NOMO-1 treated with DMSO at 0.1 percent for 48 hours (cell line): Measurements from ENCODE around the gene LGR5.

Experiments used
- DNase-seq: peaks from one replicate; lab custom pipeline; 2025; ENCODE audit not compliant: unreplicated experiment; lab: John Stamatoyannopoulos, UW

LGR5 gene, protein sequence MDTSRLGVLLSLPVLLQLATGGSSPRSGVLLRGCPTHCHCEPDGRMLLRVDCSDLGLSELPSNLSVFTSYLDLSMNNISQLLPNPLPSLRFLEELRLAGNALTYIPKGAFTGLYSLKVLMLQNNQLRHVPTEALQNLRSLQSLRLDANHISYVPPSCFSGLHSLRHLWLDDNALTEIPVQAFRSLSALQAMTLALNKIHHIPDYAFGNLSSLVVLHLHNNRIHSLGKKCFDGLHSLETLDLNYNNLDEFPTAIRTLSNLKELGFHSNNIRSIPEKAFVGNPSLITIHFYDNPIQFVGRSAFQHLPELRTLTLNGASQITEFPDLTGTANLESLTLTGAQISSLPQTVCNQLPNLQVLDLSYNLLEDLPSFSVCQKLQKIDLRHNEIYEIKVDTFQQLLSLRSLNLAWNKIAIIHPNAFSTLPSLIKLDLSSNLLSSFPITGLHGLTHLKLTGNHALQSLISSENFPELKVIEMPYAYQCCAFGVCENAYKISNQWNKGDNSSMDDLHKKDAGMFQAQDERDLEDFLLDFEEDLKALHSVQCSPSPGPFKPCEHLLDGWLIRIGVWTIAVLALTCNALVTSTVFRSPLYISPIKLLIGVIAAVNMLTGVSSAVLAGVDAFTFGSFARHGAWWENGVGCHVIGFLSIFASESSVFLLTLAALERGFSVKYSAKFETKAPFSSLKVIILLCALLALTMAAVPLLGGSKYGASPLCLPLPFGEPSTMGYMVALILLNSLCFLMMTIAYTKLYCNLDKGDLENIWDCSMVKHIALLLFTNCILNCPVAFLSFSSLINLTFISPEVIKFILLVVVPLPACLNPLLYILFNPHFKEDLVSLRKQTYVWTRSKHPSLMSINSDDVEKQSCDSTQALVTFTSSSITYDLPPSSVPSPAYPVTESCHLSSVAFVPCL

DNA sequence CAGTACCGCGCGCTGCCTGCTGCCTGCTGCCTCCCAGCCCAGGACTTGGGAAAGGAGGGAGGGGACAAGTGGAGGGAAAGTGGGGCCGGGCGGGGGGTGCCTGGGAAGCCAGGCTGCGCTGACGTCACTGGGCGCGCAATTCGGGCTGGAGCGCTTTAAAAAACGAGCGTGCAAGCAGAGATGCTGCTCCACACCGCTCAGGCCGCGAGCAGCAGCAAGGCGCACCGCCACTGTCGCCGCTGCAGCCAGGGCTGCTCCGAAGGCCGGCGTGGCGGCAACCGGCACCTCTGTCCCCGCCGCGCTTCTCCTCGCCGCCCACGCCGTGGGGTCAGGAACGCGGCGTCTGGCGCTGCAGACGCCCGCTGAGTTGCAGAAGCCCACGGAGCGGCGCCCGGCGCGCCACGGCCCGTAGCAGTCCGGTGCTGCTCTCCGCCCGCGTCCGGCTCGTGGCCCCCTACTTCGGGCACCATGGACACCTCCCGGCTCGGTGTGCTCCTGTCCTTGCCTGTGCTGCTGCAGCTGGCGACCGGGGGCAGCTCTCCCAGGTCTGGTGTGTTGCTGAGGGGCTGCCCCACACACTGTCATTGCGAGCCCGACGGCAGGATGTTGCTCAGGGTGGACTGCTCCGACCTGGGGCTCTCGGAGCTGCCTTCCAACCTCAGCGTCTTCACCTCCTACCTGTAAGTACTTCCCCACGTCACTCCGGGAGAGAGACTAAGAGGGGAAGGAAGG is at the start of gene LGR5:
Gene LGR5 (plus strand): TSS at position 186 of the 732 bp plus-strand sequence. CDS start 283 bp downstream, at position 469.
- DNase-seq: no peak

DNA sequence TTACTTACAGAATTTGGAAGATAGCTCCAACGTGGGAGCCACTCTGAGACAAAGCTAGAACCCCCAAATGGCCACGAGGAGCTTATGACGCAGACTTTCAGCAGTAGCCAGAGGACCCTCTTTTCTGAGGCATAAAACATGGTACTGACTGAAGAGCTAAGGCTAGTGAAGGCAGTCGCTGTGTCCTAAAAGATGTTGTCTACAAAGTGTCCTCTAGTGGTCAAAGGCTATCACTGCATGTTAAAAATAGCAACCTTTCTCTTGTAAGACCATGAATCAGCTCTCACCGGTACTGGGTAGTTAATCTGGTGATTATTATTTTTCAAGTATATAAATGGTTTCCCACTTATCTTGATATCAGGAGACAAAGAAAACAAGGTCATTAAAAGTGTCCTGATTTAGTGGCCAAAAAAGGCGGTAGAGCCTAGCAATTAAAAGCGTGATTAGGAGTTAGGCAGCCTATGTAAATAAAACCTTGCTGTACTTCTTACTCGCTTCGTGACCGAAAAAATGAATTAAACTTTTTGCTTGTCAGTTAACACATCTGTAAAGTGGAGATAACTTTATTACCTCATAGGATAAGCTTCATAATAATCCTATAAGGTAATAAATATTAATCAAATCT is 47.0 kb upstream of the LGR5 start:
- peak; percentile 48 for DNase-seq

DNA sequence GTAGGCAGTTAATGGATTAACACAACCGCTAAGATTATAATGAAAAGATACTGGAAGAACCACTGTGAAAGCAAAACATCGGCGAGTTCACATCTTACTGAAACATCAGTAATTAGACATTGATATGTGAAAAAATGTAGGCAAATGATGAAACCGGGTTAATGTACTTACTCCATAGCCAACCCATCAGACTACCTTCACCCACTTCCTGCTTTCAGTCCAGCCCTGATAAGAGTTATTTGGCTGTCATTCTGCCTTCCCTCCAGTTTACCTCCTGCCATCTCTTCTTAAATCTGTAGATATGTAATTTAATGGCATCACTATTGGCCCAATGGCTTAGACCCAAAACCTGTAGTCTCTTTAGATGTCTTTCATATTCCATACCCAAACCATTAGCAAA is 46.0 kb upstream of the LGR5 start:
- no peak for DNase-seq

DNA sequence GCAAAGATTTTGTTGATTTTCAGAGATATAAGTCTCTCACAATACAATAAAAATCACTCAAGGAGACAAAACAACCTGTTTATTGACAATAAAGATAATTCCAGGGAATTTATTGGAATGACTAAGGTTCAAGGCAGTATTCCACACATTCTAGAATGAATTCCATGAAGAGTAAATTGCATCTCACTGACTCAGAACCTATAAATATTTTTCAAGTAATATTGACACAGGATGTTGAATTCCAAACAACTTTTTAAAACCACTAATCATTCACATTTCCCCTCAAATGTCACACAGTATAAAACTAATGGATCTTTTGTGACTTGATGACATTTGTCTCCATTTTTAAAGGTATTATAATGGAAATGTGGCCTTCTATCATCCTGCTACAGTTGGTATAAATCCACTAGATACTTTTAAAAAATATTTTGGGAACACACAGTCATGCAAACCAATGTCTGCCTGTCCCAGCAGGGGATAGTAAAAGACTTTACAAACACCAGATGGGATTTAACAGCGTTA is 42.1 kb upstream of the LGR5 start:
- no peak for DNase-seq

DNA sequence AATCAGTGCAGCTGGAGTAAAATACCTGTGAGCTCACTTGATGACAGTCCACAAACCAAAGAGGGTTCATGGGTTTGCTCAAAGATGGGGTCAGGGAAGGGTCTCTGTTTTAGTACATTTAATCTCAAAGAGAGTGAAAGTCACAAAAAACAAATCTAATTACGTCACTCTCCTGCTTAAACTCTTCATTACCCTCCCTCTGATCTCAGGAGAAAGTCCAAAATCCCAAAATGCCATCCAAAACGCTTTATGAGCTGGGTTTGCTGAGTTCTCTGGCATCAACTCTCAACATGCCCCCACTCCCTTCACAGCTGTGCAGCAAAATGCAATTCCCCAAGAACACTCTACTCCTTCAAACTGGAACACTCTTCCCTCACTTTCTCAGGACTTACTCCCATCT is 40.4 kb upstream of the LGR5 start:
- no peak for DNase-seq

DNA sequence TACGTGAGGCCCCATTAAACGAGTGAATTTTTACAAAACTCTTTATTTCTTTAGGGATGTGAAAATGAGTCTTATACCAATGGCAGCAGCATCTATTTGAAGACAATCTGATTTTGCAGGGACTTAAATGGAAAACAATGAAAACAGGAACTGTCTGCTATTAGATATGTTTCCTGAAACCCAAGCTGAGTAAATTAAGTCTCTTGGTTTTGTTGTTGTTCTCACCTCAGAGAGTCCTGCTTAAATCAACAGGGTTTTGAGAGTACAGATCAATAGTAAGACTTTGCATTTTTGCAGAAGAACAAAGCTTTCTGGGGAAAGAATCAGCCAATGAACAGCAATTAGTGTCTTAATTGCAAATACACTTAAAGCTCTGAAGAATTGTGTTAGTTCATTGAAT is 39.1 kb upstream of the LGR5 start:
- DNase-seq: no peak

DNA sequence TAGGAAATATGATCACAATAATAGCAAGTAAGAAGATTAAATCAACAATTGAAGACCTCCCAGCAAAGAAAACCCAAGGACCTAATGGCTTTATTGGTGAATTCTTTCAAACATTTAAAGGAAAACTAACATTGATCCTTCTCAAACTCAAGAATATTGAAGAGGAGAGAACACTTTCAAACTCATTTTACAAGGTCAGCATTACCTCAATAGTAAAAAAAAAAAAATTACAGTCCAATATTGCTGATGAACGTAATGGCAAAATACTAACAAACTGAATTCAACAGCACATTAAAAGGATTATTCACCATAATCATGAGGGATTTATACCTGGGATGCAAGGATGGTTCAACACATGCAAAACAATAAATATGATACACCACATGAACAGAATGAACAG is 33.7 kb upstream of the LGR5 start:
- DNase-seq: no peak

DNA sequence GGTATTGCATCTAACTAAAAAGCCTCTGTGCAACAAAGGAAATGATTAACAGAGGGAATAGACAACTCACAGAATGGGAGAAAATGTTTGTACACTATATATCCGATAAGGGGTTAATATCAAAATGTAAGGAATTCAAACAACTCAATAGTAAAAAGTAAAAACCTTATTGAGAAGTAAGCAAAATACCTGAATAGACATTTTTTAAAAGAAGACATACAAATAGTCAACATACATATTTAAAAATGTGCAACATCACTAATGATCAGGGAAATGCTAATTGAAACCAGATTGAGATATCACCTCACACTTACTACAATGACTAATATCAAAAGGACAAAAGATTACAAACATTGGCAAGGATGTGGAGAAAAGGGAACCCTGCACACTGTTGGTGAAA is 31.9 kb upstream of the LGR5 start:
- no peak for DNase-seq

DNA sequence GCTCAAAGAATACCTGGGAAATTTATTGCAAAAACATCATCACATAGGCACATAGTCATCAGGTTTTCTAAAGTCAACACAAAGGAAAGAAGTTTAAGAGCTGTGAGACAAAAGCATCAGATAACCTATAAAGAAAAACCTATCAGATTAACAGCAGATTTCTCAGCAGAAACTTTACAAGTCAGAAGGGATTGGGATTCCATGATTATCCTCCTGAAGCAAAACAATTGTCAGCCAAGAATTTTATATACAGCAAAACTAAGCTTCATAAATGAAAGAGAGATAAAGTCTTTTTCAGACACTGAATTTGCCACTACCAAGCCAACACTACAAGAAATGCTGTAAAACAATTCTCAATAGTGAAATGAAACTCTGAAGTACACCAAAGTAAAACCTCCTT is 28.8 kb upstream of the LGR5 start:
- no peak for DNase-seq

DNA sequence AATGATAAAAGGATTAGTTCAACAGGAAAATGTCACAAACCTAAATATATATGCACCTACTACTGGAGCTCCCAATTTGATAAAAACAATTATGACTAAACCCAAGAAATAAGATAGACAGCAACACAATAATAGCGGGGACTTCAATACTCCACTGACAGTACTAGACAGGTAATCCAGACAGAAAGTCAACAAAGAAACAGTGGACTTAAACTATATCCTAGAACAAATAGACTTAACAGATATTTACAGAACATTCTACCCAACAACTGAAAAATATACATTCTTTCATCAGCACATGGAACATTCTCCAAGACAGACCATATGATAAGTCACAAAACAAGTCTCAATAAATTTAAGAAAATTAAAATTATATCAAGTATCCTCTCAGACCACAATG is 28.0 kb upstream of the LGR5 start:
- no peak for DNase-seq

DNA sequence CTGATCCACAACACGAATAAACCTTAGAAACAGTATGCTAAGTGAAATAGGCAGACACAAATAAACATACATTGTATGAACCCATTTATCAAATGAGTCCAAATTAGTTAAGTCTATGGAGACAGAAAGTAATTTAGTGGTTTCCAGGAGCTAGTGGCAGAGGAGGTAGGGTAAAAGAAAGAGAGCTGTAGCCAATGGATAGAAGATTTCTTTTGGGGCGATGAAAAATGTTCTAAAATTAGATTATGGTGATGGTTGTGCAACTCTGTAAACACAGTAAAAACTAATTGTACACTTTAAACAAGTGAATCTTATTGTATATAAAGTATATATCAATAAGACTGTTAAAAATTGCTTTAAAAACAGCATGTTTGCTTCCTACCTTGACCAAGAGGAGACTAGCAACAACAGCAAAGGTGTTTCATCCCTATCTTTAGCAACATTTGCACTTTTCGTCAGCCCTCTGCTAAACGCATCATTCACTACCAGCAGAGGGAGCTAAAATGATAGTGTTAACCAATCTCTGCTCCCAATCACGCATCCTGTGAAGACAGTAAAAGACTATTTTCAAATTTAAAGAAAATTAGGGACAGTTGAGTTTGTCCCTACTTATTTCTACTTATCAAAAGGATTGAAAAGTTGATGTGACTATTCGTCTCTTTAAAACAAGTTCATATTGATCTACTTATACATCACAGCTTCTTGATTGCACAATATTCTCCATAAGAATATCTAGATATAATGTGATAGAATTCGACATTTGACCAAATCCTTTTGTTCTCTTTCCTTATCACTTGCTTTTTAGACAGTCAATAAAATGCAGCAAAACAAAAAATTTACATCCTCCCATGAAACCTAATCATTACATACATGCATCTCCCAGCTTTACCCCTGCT is 24.0 kb upstream of the LGR5 start:
- peak; percentile 38 for DNase-seq

DNA sequence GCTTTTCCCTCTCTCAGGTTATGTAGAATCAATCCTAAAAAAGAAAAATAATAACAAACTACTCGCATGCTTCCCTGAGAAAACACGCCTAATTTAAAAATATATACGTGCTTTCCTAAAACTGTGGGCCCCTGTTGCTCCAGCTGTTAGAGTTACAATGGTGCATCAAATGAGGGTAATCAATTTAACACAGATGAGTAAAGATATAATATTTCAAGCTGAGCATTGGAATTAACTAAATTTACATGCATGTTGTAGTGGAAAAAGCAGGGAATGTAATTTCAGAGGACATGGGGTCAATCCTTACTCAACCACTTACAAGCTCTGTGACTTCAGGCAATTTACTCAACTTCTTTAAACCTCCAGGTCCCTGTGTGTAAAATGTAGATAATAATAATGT is 22.4 kb upstream of the LGR5 start:
- DNase-seq: no peak

DNA sequence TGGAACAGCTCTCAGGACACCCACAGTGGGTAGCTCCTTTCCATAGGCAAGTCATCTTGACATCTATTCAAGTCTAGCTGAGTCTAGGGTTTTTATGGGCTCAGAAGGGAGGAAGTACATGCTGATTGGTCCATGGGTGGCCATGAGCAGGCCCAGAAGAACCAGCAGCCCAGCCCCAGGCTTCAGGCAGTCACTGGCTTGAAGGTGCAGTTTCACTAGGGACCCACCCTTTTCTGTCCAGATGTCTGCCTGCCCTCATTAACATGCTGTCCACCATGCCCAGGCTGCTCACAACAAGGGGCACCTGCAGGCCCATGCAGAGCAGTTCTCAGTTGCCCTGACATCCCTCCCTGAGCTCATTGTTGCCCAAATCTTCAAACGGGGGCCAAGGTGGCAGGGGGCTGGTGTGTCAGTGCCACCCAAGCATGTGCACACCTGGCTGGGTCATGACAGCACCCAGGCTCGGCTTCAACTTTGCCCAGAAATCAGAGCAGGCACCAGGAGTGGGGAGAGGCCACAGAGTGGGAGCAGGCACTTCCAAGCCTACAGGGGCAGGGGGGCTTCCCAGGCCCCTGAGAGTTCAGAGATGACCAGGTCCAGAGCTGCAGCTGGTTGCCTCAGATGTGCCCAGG is 18.7 kb upstream of the LGR5 start:
- DNase-seq: no peak

DNA sequence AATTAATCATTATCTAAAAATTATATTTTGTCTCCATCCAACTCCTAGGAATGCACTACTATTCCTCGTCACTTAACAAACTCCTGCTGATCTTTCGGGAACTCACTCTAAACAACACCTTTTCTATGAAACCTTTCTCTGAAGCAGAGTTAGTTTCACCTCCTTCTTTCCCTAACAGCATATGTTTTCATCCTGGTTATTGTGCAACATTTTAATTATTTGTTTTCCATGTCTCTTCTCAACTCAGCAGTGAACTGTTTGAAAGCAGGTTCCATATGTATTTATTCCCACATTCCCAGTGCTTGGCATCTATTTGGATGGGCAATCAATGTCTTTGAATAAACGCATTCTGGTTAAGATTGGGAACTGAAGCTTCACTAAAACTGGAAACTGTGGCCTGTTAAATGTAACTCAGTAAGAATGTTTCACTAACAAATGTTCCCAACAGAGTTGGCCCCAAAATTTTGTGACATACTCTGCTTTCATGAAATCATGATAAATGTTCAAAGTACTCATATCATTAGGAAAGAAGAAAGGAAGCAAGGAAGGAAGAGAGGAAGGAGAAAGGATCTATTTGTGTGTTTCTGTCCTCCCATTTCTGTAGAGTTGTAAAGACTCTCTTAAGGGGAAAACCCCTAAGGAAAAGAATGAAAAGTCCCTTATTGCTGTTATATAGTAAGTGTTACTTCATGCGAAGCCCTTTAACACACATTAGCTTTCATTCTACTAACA is 13.9 kb upstream of the LGR5 start:
- DNase-seq: no peak

DNA sequence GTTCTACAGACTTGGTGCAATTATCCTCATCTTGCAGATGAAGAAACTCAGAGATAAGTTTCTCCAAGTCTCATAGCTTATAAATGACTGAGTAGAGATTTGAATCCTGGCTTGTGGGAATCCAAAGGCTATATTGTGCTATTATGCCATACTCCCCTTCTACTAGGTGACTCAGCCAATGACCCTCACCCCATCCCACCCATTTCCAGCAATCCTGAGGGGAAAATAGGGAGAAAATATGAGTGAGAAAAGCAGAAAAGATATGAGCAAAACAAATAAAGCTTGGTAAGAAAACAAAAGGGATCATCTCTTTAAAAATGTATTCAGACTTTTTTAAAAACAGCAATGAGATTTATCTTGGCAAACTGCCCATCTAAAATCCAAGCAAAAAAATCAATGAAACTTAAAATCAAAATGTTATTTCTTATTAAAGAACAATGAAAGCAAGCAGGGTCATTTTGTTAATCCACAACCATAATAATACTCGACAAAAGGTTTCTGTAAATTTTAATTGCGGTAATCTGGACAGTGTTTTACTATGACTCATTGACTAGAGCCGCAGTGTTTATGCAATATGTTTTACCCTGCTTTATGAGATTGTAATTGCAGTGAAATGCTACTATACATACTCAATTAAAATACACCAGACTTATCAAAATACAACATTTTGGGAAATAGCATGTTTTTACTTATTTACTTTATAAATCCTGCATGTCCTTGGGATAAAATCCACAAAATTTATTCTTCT is 13.1 kb upstream of the LGR5 start:
- DNase-seq: no peak

DNA sequence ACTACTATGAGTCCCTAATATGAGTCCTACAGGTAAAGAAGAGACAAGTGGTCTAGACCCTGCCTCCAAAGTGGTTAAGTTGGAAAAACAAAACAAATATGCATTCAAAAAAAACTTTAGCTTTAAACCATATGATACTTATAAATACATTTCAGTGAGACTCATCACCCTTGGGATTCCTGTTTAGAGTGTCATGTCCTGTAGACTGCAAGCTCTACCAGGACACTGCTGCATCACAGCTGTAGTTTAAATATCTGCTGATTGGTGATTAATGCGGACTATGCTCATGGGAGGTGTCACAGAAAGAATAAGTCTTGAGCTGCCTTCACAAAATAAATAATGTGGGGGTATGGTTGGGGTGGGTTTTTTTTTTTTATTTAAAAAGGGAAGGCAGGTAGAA is 8.8 kb upstream of the LGR5 start:
- DNase-seq: no peak

DNA sequence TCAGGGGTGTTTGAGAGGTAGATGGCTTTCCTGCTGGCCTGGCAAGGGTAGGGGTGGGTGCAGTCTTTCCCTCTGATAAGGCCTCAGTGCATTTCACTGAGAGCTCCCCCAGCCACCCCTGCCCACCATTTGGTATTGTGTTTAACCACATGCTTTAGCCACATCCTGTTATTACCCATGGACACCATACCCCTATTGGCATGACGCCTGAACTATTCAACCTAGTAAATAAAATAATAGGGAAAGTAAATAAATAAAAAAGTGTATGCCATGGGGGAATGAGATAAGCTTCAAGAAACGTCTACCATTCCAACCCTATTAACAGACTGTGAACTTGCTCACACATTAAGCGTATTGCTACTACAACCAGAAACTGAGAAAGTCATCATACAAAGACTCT is 7.6 kb upstream of the LGR5 start:
- no peak for DNase-seq

DNA sequence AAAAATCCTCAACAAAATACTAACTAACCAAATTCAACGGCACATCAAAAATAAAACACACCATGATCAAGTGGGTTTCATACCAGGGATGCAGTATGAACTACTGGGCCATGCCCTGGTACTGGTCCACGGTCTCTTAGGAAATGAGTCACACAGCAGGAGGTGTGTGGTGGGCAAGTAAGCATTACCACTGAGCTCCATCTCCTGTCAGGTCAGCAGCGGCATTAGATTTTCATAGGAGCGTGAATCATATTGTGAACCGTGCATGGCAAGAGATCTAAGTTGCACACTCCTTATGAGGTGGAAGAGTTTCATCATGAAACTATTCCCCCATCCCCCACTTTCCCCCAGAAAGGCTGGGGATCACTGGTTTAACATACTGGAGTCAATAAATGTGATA is 6.7 kb upstream of the LGR5 start:
- DNase-seq: no peak
